CD4-positive, alpha-beta T cell treated with Interleukin-17A for 1 hour (primary cell): ENCODE results near the gene TNIK.
"Not testable (repeated sequence)": the region's sequence is repeated elsewhere in the genome, so short reads cannot be mapped to it uniquely, and the experiment has no call there.

Experiments
- DNase-seq: peaks from one replicate; pipeline ENCODE4 v3.0.0-alpha.2; 2020

TNIK gene

DNA sequence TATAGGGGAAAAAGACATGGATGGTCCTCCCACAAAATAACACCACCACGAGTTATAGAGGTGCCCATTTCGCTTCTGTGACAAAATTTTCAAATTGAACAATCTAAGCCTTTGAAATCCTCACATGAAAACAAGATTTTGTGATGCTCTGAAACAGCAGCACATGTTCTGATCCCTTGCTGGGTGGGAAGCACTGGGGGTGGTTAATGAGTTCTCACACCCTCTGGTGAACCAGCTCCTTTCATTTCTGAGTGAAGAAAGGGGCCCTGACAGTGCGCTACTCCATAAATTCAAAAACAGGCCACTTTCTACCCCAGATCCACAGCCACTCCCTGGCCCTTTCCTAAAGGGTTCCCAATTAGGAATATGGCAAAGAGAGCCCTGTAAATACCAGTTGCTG is 129.3 kb downstream of the TNIK start:
- no peak for DNase-seq

DNA sequence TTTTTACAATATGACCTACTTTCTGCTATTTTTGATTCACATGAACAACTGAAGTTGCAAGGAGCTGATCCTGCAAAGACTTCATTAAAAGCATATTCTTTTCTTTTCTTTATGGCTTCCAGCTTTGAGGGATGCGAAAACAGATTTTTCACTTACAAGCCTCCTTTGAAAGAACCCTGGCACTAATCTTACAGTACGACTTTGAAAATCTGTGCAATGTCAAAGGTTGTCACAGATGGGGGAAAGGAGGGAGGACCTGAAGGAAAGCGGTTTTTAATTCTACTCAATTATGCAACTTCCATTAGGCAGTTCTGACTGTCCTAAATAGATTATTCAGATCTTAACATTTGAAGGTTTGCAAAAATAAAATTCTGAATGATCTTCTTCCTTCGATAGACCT is 130.5 kb downstream of the TNIK start:
- no peak for DNase-seq

DNA sequence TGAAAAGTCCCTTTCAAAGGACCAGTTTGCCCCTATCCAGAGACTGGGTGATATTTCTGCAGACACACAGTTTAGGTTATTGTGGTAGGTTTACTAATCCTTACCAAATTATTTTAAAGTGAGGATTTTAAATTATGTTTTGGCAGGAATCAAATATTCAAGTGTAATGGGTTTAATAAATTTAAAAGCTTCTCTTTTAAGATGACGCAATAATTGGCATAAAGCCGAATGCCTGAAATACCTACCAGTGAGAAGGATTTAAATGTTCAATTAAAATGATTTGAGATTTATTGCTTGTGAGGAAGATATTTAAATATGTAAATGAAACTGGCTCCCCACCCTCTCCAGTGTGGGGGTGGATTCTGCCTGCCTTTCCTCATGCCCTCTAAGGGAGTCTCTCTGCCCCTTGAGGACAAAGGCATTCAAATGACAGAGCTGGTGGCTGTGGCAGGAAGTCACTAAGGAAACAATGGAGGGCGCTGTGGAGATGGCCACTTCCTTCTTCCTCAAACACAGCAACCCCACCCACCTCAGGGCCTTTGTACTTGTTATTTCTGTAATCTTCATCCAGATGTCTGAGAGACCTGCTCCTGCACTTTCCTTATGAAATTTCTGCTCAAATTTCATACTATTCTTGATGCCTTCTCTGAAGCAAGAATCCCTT is 131.7 kb downstream of the TNIK start:
- DNase-seq, result peak; percentile 66

- DNase-seq, result no peak
These were observed 132.6 kb downstream of the TNIK start for GRCh38 chr3:171327441-171328174.

DNA sequence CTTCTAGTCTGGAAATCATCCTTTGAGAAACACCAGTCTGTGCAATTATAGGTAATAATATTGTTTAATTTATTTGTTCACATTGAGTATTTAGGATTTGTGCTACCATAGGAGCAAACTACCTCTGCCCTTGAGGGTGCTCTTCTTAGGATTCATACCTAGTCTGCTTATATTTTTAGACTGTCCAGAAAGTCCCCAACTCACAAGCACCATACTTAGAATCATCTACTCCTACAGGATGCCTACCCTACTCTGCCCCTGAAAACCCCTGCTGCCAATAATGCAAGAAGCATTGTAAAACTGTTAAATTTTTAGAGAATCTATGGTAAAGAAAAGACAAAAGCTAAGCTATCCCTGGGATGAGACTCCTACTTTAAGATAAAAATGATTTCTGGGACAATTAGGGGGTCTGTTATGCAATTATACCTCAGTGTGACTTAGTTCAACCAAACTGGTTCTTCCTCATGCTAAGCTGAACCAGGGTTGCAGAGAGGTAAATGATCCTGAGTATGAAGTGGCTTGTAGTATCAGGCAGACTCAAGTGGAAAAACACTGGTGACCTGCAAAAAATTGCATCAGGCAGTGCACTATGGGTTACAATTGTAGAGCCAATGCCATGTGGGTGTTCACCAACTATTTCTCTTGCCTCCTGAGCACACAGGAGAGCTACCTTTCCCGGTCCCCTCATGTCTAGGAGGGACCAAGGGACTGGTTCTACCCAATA is 133.3 kb downstream of the TNIK start:
- no peak for DNase-seq

DNA sequence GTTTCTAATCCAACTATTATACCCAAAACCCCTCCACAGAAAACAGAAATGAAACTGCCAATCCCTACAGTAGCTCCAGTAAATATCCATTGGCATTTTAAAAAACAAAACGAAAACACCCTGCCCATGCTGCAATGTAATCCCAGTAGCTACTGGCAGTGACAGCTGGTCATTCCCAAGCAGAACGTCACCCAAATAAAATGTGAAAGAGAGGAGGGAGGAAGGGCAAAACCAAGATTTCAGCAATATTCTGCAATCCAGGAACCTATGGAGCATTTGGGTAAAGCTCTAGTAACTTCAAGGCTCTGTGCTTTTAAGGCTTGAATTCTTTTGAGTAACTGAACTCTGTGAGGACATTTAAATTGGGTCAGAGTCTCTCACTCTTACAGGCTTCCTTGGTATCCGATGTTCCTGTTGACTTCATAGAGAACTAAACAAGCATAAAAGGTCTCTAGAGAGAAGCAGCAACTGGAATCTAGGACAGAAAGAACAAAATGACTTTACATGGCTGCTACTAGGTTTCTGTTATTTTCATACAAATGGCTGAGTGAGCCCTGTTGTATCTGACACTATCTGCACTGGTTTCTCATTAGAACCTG is 136.2 kb downstream of the TNIK start:
- DNase-seq, result no peak

GRCh38 chr3:171321559-171322360 is 138.4 kb downstream of the TNIK start:
- DNase-seq, result no peak

GRCh38 chr3:171320750-171321558 is 139.3 kb downstream of the TNIK start:
- DNase-seq, result no peak

DNA sequence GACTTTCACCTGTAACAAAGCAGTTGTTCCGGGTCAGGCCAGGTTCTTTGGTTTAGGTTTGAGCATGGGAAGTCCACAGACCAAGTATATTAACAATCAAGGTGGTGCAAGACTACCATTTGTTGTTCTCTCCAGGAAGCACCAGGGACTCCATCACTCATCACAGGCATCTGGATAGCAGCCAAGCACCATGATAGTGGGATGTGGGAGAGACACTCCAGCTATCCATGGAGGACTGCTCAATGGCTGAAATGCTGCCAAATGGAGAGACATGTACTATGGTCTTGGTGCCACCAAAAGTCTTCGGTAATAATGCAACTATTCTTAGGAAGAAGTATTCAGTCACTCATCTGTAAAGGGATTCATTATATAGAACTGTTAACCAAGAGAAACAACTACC is 143.0 kb downstream of the TNIK start:
- DNase-seq, result no peak

- DNase-seq, result no peak
These were observed 144.3 kb downstream of the TNIK start for GRCh38 chr3:171315919-171316318.

- DNase-seq, result no peak
These were observed 145.1 kb downstream of the TNIK start for GRCh38 chr3:171315101-171315500.

- DNase-seq, result no peak
These were observed 145.9 kb downstream of the TNIK start for GRCh38 chr3:171314341-171314740.

GRCh38 chr3:171313702-171314101 is 146.5 kb downstream of the TNIK start:
- no peak for DNase-seq

- no peak for DNase-seq
These were observed 147.5 kb downstream of the TNIK start for GRCh38 chr3:171312741-171313140.

DNA sequence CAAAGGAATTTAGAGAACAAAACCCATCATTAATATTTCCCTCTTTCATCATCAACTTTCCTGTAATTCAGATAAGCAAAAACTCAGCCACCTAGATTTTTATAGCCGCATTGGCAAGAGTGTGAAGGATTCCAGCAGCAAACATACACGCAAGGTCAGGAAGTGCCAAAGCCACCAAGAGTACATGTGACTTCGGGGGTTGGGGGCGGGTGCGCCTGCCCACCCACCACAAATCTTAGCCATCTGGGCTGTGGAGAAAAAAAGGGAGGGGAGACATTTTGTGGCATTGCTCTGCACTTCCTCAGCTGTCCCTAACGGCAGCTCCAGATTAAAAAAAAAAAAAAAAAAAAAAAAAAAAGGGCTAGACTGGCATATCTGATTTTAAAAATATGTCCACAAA is 148.4 kb downstream of the TNIK start:
- DNase-seq, result peak; percentile 14

- no peak for DNase-seq
These were observed 150.3 kb downstream of the TNIK start for GRCh38 chr3:171309906-171310359.

DNA sequence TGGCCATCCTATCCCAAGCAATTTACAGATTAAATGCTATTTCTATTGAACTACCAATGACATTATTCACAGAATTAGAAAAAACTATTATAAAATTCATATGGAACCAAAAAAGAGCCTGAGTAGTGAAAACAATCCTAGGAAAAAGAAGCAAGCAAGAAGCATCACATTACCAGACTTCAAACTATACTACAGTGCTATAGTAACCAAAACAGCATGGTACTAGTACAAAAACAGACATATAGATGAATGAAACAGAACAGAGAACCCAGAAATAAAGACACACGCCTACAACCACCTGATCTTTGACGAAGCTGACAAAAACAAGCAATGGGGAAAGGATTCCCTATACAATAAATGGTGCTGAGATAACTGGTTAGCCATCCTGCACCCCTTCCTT is 152.2 kb downstream of the TNIK start:
- no peak for DNase-seq

- DNase-seq, result no peak
These were observed 153.1 kb downstream of the TNIK start for GRCh38 chr3:171307046-171307585.

GRCh38 chr3:171306631-171307030 is 153.6 kb downstream of the TNIK start:
- no peak for DNase-seq

DNA sequence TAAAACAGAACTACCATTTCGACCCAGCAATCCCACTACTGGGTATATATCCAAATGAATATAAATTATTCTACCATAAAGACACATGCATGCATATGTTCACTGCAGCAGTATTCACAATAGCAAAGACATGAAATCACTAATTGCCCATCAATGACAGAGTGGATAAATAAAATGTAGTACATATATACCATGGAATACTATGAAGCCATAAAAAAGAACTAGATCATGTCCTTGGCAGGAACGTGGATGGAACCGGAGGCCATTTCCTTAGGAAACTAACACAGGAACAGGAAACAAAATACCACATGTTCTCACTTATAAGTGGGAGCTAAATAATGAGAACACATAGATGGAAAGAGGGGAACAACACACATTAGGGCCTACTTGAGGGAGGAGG is 154.4 kb downstream of the TNIK start:
- not testable (repeated sequence) for DNase-seq

DNA sequence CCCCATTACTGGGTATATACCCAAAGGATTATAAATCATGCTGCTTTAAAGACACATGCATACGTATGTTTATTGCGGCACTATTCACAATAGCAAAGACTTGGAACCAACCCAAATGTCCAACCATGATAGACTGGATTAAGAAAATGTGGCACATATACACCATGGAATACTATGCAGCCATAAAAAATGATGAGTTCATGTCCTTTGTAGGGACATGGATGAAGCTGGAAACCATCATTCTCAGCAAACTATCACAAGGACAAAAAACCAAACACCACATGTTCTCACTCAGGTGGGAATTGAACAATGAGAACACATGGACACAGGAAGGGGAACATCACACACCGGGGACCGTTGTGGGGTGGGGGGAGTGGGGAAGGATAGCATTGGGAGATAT is 155.7 kb downstream of the TNIK start:
- DNase-seq, result not testable (repeated sequence)
